ENCODE measurements around the gene VMAC.
"Not testable (repeated sequence)": the region's sequence is repeated elsewhere in the genome, so short reads cannot be mapped to it uniquely, and the experiment has no call there.

VMAC gene

DNA sequence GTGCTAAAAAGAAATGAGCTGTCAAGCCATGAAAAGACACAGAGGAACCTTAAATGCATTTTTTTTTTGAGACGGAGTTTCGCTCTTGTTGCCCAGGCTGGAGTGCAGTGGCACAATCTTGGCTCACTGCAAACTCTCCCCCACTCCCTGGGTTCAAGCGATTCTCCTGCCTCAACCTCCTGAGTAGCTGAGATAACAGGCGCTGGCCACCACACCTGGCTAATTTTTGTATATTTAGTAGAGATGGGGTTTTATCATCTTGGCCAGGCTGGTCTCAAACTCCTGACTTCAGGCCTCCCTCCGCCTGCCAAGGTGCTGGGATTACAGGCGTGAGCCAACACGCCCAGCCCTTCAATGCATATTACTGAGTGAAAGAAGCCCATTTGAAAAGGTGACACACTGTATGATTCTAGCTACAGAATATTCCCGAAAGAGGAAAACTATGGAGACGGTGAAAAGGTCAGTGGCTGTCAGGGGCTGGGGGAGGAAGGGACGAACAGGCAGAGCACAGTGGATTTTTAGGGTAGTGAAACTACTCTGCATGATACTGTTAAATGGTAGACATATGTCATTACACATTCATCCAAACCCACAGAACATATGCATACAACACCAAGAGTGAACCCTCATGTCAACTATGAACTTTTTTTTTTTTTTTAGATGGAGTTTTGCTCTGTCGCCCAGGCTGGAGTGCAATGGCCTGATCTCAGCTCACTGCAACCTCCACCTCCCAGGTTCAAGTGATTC lies 20.4 kb upstream of the VMAC start:
- not testable (repeated sequence) for DNase-seq

GRCh38 chr19:5889288-5889971 lies 15.2 kb upstream of the VMAC start:
- no peak for DNase-seq

GRCh38 chr19:5890099-5890498 lies 14.6 kb upstream of the VMAC start:
- DNase-seq = no peak

DNA sequence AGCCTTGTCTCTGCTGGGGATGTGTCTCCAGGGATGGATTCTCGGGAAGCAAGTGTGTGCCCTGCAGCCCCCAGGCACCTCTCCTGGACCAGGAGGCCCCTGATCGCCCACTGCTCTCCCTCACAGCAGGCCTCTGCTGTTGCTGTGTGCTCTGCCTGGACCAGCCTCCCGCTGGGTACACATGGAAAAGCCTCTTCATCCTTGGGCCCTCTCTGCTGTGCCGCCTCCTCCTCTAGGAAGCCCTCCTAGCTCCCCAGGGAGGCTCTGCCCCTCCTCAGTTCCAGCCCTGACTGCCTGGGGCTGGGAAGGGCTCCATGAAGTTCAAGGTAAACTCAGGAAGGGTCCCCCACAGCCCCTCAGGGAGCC lies 13.1 kb upstream of the VMAC start:
- no peak for DNase-seq

- no peak for DNase-seq
Measured at GRCh38 chr19:5891938-5892771, 12.5 kb upstream of the VMAC start.

DNA sequence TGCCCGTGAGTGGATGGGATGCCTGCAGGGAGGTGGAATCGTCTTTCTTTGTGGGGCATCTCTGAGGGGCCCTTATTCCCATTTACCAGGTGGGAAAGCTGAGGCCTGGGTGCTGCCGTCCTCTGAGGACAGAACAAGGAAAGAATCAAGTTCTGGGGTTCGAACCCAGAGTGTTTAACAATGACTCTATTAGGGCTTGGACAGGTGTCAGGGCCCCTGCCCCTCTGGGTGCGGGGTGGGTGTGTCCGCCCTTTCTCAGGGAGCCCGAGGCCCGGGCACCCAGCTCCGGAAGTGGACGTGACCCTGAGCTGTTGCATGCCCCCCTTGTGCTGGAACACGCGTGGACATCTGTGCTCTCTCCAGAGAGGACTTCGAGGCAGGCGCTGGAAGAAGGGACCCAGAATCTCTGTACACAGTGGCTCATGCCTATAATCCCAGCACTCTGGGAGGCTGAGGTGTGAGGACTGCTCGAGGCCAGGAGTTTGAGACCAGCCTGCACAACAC lies 11.8 kb upstream of the VMAC start:
- no peak for DNase-seq

- DNase-seq = no peak
Measured at GRCh38 chr19:5893296-5893903, 11.3 kb upstream of the VMAC start.

DNA sequence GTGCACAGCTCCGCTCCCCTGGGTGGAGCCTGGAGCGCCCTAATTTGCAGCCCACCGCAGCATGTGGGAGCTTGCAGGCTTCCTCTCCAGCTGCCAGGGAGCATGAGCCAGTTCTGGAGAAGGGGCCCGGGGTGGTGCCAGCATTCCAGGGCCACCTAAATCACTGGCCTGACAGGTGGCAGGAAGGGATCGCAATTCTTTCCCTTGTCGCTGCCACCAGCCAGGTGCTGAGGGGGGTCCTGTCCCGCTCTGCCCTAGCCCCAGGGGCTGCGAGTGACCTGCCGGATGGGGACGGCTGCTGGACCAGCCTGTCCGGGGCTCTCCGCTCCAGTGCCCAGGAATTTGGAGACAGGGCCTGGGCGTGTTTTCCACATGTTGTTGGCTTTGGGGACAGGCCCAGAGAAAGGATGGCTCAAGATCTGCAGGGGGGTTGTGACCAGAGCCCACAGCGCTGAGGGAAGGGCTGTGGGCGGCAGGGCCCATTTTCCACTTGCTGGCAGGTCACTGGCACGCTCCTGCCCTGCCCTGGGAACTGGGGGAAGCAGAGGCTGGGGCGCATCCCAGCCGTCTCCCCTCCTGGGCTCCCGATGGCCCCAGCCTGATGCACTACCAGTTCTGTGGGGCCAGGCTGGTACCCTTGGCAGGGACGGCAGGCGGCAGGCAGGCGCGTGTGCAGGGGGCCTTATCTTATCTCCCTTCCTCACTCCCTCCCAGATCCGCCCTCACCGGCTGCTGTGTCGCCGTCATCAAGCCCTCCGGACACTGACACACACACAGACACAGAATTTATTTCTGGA lies 10.6 kb upstream of the VMAC start:
- no peak for DNase-seq

DNA sequence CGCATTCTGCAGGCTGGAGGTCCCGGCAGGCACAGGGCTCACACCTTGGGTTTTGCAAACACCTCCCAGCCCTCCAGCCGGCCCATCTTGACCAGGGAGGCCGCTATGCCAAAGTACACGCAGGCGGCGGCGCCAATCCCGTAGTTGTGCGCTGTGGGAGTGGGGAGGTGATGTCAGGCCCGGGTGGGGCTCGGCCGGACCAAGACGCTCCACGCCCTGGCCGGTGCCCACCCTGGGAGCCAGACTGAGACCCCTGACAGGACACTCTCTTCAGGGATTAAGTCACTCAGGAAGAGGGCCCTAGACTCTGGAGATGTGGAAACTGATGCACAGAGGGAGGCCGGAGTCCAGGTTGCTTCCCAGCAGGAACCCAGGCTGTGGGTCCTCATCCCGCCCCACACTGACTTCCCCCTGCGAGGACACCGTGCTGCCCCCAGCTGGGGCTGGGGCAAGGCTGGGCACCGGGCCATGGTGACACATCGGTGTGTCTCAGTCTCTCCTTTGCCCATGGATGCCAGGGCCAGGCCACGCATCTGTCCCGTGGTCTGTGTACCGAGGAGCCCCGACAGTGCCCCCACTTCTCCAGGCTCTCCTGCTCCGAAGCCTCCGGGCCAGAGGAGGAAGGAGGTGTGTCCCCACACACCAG lies 9.8 kb upstream of the VMAC start:
- no peak for DNase-seq

DNA sequence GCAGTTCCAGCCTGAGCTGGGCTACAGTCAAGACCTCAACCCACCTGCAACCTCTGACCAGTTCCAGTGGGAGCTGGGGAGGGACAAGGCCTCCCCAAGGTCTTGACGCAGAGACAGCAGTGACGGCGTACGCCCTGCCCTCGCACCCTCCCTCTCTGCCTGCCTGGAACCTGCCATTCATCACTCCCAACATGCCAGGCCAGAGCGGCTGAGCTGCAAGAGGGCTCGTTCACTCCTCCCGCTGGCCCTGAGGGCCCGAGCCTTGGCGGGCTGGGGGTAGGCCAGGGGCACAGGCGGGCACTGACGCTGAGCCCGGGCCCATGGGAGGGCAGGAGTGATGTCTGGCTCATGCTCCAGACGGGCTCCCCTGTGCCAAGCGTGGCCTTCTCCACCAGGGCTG lies 9.3 kb upstream of the VMAC start:
- no peak for DNase-seq

- no peak for DNase-seq
Measured at GRCh38 chr19:5895890-5896289, 8.8 kb upstream of the VMAC start.

DNA sequence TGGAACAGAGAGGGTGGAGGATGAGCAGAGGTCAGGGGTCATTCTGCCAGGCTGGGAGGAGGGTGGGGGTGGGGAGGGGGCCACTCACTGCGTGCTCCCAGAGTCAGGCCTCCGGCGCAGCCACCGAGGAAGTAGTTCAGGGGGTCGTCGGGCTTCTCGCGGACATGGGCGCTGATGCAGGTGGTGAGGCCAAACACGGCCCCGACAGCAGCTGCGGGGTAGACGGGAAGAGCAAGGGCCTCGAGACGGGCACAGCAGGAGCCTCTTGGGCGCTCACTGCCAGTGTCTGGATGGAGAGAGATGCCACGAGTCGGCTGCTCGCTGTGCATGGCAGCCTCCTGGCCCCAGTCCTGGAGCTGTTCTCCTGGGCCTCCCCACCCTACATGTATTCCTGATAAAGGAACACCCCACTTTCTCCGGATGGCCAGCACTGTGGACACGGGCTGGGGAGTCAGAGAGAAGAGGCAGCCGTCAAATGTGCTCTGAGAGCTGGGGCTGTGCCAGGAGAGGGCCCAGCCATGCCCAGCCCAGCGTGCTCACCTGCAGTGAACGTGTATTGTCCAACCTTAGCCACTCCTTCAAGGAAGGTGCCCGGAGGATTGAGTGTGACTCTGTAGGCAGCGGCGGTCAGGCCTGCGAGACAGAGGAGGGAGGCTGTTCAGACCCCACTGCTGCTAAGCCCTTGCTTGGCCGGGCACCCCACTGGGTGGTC lies 8.2 kb upstream of the VMAC start:
- no peak for DNase-seq

GRCh38 chr19:5897189-5897969 lies 7.3 kb upstream of the VMAC start:
- no peak for DNase-seq

GRCh38 chr19:5899728-5900526 lies 4.7 kb upstream of the VMAC start:
- no peak for DNase-seq

DNA sequence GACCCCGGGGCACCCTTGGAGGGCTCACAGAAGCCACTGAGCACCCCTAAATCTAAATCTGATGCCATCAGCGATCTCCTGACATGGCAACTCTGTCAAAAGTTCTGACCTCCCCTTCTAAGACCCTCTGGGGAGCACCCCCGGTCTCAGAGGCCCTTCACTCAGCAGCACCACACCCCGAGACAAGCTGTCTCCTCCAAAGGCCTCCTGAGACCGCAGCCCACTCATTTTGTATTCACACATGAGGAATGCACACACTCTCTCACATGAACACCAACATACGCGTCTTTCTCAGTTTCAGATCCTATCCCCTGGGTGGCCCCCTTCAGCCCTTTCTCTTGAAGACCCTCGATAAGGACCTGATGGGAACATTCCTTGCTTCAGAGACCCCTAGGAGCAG lies 3.7 kb upstream of the VMAC start:
- DNase-seq = no peak

- no peak for DNase-seq
Measured at GRCh38 chr19:5903056-5903623, 1.5 kb upstream of the VMAC start.

DNA sequence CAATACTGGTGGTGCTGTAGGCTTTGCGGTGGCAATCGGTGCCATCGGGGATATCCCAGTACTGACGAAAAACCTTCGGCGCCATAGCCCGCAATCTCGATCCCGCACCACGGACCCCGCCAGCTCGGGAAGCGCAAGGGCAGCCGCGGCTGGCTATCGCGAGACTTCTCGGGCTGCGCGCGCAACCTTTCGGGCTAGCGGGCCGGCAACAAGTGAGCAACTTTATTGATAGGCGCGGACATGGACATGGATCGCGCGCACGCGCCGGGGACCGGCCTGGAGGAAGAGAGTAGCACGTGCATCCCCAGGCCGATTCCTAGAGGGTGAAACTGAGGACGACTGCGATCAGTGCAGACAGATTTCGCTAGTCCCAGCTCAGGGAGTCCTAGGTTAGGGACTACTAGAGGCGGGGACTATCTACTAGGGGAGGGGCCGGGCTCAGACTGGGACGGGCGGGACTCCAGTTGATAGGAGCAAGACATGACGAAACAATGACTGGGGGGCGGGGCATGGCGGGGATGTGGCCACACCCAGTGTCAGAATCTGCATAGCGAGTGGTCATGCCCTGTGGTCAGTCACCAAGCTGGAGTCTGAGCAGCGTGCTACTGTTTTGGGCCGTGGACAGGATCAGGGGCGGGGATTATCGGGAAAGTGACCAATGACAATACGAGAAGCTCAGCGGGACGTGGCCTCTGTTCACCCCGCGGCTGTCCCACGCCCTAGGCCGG lies 884 bp upstream of the VMAC start, which contains the start of gene NDUFA11:
Gene NDUFA11, minus strand, starts transcription at position 167 of the 728 bp plus-strand sequence. Its CDS starts 82 bp downstream, at position 85.
- DNase-seq = peak; percentile 95

GRCh38 chr19:5905114-5905778 lies 574 bp downstream of the VMAC start:
- no peak for DNase-seq
